ENCODE data around the gene FOXK1.

The FOXK1 gene

GRCh38 chr7:4762121-4763055 is 80.3 kb downstream of the FOXK1 start:
- in situ Hi-C loops (cut with HindIII; ENCODE audit: low sequenced_read_pairs) = no loop called here

- in situ Hi-C loops (cut with HindIII; ENCODE audit: low sequenced_read_pairs) = no loop called here
Observed at GRCh38 chr7:4763091-4763793, 81.1 kb downstream of the FOXK1 start.

- in situ Hi-C loops (cut with HindIII; ENCODE audit: low sequenced_read_pairs) = no loop called here
Observed at GRCh38 chr7:4763794-4764185, 81.7 kb downstream of the FOXK1 start.

- in situ Hi-C loops (cut with HindIII; ENCODE audit: low sequenced_read_pairs) = no loop called here
Observed at GRCh38 chr7:4764402-4765007, 82.4 kb downstream of the FOXK1 start.

DNA sequence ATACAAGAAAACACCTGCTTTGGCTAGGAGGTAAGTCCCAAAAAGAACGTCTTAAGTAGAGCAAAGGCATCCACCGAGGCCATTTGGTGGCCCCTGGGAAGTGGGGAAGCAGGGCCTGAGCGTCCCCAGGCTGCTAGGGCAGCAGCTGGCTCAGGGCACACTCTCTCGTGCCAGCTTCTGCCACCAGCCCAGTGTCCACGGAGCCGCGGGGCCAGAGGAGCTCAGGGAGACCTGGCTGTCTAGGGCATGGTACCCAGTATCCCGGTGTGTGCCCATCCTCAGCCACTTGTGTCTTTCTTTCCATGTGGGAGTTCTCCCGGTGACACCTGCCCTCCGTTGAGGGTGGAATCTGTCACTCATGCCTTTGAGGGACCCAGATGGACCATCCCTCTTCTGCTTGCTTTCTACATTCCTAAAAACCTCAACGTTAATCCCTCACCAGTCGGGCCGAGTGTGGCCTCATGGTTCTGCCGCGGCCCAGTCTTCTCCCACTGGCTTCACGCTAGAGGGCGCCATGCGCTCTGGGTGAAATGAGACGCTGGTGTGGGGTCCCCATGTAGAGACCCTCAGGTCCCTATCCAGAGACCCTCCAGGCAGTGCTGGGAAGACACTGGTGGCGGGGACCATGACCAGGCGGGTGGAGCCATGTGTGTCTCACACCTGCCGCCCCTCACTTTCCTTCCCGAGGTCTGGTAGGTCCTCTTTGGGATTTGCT is 83.8 kb downstream of the FOXK1 start:
- in situ Hi-C loops (cut with HindIII; ENCODE audit: low sequenced_read_pairs) = no loop called here

- in situ Hi-C loops (cut with HindIII; ENCODE audit: low sequenced_read_pairs) = no loop called here
Observed at GRCh38 chr7:4766666-4767519, 84.8 kb downstream of the FOXK1 start.

GRCh38 chr7:4768597-4769569 is 86.8 kb downstream of the FOXK1 start:
- in situ Hi-C loops (cut with HindIII; ENCODE audit: low sequenced_read_pairs) = no loop called here

DNA sequence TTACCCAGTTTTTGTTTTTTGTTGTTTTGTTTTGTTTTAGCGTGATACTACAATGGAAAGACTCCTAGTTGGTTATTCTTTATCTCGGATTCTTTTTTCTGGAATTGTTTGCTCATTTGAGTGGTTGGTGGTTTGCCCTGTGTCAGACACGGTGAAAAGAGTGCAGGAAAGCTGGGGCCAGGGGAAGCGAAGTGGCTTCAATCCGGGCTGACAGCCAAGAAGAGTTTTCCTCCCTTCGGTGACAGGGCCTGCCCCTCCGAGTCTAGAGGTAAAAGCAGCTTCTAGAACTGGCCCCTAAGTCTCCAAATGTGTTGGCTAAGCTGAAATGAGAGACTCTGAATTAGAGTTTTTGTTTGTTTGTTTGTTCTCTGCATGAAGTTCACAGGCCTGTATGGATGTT is 87.7 kb downstream of the FOXK1 start:
- in situ Hi-C loops (cut with HindIII; ENCODE audit: low sequenced_read_pairs) = no loop called here

DNA sequence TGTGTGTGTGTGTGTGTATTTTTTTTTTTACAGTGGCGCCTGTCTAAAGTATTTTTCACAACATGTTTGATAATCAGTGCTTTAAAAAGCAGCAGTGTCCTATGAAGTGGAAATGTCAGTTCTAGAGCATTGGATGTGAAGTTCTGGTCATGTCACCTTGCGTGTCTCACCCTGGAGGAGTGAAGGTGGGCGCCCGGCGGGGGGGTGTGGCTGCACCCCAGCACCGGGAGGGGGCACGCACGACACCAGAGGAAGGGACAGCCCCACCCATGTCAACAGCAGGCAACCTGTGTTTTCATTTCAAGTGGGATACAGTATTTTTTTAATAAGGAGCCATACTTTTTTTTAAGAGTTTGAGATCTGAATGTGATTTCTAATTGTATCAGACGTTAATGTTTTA is 88.8 kb downstream of the FOXK1 start:
- in situ Hi-C loops (cut with HindIII; ENCODE audit: low sequenced_read_pairs) = no loop called here

DNA sequence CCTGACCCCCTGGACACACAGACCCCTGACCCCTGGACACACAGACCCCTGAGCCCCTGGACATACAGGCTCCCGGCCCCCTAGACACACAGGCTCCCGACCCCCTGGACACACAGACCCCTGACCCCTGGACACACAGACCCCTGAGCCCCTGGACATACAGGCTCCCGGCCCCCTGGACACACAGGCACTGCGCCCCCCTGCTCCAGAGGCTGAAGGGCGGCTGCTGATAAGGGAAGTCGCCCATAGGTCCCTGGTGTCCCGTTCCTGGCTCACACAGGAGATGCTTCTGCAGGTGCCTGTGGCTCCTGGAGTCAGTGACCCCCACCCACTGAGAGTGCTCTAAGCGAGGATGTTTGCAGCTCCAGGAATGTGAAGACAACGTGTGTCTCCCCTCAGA is 89.6 kb downstream of the FOXK1 start:
- in situ Hi-C loops (cut with HindIII; ENCODE audit: low sequenced_read_pairs) = no loop called here

- in situ Hi-C loops (cut with HindIII; ENCODE audit: low sequenced_read_pairs) = no loop called here
Observed at GRCh38 chr7:4772306-4772705, 90.2 kb downstream of the FOXK1 start.

GRCh38 chr7:4774007-4774406 is 91.9 kb downstream of the FOXK1 start:
- in situ Hi-C loops (cut with HindIII; ENCODE audit: low sequenced_read_pairs) = no loop called here

GRCh38 chr7:4774658-4775249 is 92.7 kb downstream of the FOXK1 start:
- in situ Hi-C loops (cut with HindIII; ENCODE audit: low sequenced_read_pairs) = no loop called here

DNA sequence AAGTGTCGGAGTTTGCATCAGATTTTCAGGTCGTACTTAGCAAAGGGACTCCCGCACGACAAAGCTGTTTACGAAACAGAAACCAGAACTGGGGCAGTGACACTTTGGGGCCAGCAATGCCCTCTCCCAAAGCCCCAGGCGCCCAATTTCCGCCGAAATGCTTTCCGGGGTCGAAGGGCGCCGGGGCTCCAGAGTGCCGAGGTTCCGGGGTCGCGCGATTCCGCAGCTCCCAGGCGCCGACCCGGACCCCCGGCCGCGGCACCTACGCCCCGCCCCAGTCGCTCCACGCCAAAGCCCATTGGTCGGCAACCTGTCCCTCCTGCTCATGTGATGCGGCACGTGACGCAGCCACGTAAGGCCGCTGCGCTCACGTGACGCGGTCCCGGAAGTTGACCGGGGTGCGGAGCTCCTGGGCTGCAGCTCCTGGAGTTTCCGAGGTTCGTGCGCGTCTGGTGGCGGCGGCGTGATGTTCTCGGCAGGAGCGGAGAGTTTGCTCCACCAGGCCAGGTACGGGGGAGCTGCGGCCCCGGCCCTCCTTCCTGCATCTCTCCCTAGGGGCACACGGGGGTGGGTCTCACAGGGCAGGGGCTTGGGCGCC is 93.3 kb downstream of the FOXK1 start, which contains the start of gene AP5Z1:
AP5Z1 (plus strand) TSS at position 374 of the 598 bp plus-strand sequence; CDS start at position 467, 93 bp downstream.
- in situ Hi-C loops (cut with HindIII; ENCODE audit: low sequenced_read_pairs) = no loop called here

- in situ Hi-C loops (cut with HindIII; ENCODE audit: low sequenced_read_pairs) = no loop called here
Observed at GRCh38 chr7:4775848-4776623, 93.9 kb downstream of the FOXK1 start.

DNA sequence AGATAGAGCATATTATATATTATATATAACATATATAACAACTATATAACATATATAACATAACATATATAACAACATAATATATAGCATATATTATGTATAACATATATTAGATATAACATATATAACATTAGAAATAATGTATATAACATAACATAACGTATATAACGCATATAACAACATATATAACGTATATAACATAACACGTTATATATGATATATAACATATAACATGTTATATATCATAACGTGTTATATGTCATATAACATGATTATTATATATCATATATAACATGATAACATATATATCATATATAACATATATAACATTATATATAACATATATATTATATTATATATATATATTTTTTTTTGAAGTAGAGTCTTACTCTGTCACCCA is 97.0 kb downstream of the FOXK1 start:
- in situ Hi-C loops (cut with HindIII; ENCODE audit: low sequenced_read_pairs) = no loop called here

DNA sequence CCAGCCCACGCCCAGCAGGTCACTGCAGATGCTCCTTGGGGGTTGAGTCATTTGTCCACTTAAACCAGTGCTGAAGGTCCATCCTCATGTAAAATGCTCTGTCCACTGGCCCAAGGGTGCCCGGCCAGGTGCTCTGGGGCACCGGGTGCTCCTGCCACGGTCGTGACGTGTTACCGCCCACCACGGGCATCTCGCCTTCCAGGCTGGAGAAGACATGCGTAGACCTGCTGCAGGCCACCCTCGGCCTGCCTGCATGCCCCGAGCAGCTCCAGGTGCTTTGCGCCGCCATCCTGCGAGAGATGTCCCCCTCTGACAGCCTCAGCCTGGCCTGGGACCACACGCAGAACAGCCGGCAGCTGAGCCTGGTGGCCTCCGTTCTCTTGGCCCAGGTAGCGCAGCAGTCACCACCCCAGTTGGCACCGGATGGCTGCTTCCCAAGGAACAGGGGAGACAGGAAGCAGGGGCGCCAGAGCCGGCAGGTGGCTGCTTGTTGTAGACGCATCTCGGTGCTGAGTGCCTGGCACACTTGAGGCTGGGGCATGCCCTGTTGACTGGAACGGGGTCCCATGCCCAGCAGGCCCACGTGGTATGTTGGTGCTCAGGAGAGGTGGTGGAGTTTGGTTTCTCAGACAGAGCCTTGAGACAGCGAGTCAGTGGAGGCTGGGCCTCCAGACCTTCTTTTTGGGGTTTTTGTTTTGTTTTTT is 99.4 kb downstream of the FOXK1 start:
- in situ Hi-C loops (cut with HindIII; ENCODE audit: low sequenced_read_pairs) = no loop called here
